Measurements from ENCODE around the gene MANSC1.
"Not testable (repeated sequence)": the region's sequence is repeated elsewhere in the genome, so short reads cannot be mapped to it uniquely, and the experiment has no call there.

MANSC1 gene

DNA sequence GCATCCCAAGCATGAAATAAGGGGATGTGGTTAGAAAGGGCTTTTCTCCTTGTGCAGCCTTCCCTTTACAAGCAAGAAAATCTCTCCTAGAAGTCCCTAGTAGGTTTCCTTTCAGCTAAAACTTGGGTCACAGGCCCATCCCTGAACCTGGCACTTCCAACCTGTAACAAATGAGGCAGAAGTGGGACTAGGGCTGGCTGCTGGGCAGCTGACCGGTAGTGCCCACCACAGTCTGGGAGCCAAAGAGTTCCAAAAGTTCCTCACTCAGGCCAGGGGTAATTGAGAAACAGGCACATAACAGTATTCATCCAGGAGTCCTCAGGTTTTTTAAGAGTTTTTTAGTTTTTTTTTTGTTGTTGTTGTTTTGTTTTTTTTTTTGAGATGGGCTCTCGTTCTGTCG is 23.8 kb downstream of the MANSC1 start:
- DNase-seq (ENCODE audit: low read depth in 2 of 2), result no peak

DNA sequence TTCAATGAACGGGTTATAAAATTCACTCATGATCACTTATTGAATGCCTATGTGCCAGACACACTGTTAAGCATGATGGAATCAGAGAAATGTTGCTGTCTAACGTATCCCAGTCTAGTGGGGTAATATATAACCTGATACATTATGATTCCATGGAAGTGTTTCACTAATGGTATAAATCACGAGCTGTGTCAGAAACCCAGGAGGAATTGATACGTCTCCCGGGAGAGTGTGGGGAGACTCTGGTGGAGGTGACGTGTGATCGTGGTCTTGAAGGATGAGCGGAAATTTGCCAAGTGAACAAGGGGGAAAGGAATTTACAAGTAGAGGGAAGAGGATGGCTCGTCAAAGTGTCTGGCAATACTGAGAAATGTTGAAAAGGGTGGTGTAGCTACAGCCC is 26.5 kb downstream of the MANSC1 start:
- peak; percentile 80 to 81 for DNase-seq (ENCODE audit: low read depth in 2 of 2)

DNA sequence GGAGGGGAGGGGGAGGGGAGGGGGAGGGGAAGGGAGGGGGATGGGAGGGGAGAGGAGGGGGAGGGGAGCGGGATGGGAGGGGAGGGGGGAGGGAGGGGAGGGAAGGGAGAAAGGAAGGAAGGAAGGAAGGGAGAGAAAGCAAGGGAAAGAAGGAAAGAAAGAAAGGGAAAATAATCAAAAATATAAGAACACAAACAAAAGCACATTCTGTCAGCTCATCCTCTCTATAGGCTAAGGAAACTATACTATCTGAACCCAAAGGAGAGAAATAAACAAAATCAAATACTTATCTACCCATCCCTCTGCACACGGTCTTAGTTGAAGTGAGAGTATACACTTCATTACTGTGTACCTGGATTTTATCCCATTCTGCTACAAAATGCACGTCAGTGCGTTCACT is 26.9 kb downstream of the MANSC1 start:
- DNase-seq (ENCODE audit: low read depth in 2 of 2), result no peak

GRCh38 chr12:12319451-12320183 is 30.4 kb downstream of the MANSC1 start:
- DNase-seq (ENCODE audit: low read depth in 2 of 2), result no peak

DNA sequence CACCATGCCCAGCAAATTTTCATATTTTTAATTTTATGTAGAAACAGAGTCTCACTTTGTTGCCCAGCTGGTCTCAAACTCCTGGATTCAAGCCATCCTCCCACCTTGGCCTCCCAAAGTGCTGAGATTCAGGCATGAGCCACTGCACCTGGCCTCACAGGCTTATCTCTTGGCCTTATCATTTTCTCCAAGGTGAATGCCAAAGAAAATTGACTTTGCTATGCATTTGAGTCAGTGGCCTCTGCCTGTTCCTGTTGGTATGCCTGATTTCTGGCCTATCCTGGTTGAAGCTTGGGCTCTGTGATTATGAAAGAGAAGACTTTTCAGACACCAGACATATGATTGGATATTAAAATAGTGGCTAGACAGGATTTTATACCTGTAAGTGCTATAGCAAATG is 34.2 kb downstream of the MANSC1 start:
- no peak for DNase-seq (ENCODE audit: low read depth in 2 of 2)

DNA sequence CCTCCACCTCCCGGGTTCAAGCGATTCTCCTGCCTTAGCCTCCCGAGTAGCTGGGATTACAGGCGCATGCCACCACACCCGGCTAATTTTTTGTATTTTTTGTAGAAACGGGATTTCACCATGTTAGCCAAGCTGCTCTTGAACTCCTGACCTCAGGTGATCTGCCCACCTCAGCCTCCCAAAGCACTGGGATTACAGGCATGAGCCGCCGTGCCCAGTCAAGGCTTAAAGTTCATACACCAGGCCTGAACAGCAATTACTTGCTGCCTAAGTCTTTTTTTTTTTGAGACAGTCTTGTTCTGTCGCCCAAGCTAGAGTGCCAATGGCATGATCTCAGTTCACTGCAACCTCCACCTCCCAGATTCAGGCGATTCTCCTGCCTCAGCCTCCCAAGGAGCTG is 39.3 kb downstream of the MANSC1 start:
- DNase-seq (ENCODE audit: low read depth in 2 of 2), result not testable (repeated sequence)

DNA sequence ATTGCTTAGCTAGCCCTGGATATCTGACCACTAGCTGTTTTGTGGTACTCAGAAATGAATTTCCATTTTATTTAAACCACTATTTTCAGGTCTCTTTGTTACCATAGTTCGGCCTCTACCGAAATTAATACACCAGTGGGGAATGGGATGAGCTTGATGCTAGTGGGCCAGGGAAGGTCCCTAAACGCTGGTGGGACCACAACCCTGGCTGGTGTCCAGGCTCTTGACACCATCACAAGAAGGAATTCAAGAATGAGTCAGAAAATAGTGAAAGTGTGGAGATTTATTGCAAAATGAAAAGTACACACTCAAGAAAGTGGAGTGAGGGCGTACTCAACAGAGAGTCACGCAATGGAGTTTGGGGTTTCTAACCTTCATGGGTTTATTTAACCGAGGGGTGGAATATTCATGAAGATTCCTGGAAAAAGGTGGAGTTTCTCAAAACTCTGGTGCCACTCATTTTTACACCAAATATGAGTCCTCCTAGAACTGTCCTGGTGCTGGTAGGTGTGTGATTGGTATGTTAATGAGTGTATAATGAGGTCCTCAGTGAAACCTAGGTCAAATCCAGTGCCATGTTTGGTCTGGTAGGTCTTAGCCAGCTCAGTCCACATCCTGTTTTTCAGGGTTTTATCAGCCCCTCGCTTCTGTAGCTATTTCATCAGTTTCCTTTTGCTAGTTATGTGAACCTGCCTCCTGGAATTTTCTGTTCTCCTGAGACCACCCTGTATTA is 44.3 kb downstream of the MANSC1 start:
- DNase-seq (ENCODE audit: low read depth in 2 of 2), result no peak

DNA sequence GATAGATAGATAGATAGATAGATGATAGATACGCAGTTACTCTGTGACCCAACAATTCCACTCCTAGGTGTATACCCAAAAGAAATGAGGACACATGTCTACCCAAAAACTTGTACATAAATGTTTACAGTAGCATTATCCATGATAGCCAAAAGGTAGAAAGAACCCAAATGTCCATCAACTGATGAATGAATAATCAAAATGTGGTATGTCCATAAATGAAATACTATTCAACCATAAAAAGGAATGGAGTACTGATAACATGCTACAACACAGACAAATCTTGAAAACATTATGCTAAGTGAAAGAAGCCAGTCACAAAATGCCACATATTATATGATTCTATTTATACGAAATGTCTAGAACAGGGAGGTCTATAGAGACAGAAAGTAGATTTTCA is 47.1 kb downstream of the MANSC1 start:
- DNase-seq (ENCODE audit: low read depth in 2 of 2), result no peak

DNA sequence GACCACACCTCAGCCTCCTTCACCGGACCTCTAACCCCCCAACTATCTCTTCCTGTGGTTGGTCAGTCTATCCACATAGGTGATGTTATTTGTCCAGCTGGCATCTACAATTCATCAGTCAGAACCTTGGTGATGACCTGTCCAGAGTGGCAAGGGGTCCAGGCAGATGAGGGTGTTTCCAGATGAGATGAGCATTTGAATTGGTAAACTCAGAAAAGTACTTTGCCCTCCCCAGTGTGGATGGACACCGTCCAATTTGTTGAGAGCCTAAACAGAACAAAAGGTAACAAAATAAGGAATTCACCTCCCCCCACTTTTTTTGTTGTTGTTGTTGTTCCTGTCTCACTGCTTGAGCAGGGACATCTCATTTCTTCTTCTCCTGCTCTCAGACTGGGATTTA is 48.9 kb downstream of the MANSC1 start:
- no peak for DNase-seq (ENCODE audit: low read depth in 2 of 2)

- DNase-seq (ENCODE audit: low read depth in 2 of 2), result no peak
Measured at GRCh38 chr12:12297201-12297830, 52.7 kb downstream of the MANSC1 start.

- DNase-seq (ENCODE audit: low read depth in 2 of 2), result no peak
Measured at GRCh38 chr12:12294215-12295005, 55.6 kb downstream of the MANSC1 start.

- DNase-seq (ENCODE audit: low read depth in 2 of 2), result no peak
Measured at GRCh38 chr12:12290206-12290605, 59.8 kb downstream of the MANSC1 start.

DNA sequence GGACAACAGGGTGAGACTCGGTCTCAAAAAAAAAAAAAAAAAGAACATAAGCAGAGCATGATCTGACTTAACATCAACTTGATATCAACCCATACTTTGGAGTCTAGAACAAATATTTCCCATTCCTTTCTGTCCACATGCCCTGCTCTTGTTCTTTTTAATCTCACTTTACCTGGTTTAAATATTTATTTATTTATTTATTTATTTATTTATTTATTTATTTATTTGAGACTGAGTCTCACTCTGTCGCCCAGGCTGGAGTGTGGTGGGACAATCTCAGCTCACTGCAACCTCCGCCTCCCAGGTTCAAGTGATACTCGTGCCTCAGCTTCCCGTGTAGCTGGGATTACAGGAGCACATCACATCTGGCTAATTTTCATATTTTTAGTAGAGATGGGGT is 63.6 kb downstream of the MANSC1 start:
- DNase-seq (ENCODE audit: low read depth in 2 of 2), result no peak

GRCh38 chr12:12282761-12283425 is 67.1 kb downstream of the MANSC1 start:
- DNase-seq (ENCODE audit: low read depth in 2 of 2), result peak; percentile 36 to 37

DNA sequence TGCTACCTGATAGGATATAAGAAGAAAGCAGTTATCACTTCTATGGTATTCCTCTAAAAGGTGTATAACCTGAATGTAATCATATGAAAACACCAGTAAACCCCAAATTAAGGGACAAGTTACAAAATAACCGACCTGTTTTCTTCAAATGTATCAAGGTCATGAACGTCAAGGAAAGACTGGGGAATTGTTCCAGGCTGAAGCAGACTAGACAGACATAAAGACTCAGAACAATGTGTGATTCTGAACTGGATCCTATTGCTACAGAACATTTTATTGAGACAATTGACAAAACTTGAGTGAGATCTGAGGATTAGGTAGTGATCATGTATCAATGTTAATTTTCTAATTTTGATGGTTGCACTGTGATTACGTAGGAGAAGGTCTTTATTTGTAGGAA is 67.8 kb downstream of the MANSC1 start:
- no peak for DNase-seq (ENCODE audit: low read depth in 2 of 2)

GRCh38 chr12:12281134-12281533 is 68.9 kb downstream of the MANSC1 start:
- no peak for DNase-seq (ENCODE audit: low read depth in 2 of 2)

DNA sequence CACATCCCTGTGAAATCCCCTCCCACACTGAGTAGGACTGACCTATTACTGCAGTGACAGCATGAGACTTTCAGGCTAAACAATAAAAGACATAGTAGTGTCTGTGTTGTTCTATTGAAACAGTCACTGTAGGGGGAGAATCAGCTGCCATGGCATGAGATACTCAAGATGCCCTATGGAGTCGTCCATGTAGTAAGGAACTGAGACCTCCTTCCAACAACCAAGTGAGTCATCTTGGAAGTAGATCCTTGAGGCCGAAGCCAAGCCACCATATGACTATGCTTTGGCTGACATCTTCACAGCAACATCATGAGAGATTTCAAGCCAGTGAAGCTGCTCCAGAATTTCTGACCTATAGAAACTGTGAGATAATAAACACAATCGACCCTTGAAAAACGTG is 71.1 kb downstream of the MANSC1 start:
- DNase-seq (ENCODE audit: low read depth in 2 of 2), result no peak
